ENCODE measurements around the gene DBNDD2.

DNA sequence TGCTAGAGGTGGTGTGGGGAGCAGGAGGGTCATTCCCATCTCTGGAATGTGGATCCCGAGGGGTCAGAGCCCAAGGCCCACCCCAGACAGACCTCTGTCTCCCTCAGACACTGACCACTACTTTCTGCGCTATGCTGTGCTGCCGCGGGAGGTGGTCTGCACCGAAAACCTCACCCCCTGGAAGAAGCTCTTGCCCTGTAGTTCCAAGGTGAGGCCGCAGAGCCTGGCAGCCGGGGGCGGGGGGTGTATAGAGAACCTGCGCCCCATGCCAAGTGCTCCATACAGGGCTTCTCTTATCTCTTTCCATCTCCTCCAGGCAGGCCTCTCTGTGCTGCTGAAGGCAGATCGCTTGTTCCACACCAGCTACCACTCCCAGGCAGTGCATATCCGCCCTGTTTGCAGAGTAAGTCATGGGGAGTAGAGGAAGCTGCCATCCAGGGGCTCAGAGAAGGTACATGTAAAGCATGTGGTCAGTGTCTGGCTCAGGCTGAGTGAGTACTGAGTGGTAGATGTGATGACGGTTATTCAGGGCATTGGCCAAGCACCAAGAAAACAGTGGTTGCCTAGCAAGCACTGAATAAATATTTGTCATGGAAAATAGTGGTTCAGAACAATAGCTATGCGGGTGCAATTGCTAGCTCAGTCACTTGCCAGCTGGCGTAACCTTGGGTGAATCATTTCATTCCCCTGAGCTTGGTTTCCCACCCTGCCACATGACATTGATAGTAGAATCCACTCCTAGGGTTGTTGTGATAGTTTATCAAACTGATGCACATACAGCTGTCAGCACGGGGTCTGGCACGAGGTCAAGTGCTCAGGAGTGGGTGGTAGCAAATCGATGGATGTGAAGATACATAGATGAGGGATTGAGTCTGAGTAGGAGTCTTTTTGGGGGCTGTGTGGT is 11.4 kb downstream of the DBNDD2 start:
- TF ChIP-seq, protein P1, sequence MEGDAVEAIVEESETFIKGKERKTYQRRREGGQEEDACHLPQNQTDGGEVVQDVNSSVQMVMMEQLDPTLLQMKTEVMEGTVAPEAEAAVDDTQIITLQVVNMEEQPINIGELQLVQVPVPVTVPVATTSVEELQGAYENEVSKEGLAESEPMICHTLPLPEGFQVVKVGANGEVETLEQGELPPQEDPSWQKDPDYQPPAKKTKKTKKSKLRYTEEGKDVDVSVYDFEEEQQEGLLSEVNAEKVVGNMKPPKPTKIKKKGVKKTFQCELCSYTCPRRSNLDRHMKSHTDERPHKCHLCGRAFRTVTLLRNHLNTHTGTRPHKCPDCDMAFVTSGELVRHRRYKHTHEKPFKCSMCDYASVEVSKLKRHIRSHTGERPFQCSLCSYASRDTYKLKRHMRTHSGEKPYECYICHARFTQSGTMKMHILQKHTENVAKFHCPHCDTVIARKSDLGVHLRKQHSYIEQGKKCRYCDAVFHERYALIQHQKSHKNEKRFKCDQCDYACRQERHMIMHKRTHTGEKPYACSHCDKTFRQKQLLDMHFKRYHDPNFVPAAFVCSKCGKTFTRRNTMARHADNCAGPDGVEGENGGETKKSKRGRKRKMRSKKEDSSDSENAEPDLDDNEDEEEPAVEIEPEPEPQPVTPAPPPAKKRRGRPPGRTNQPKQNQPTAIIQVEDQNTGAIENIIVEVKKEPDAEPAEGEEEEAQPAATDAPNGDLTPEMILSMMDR (IDR thresholded peaks at IDR 0.05), result no peak
- TF ChIP-seq POLR2A (IDR thresholded peaks at IDR 0.05), result no peak
